PC-3 (cell line): ENCODE data around the gene FZD10.

Experiments
- EZH2 ChIP-seq: fragments of 300-600 bp; sonication (generic); IDR thresholded peaks from one replicate; pipeline ENCODE4 v1.6.1; 2017; ENCODE audit warnings: antibody characterized with exemption, mild to moderate bottlenecking, low read length; ENCODE audit not compliant: unreplicated experiment
- EZH2phosphoT487 ChIP-seq: fragments of 300-600 bp; sonication (generic); IDR thresholded peaks from 2 replicates; pipeline ENCODE4 v1.6.1; 2018; ENCODE audit warnings: mild to moderate bottlenecking, antibody characterized with exemption, low read length, borderline replicate concordance
- TF ChIP-seq, protein P1 (sequence below): fragments of 300-600 bp; sonication (generic); conservative IDR thresholded peaks from 2 replicates; pipeline ENCODE4 v1.5.1; 2017; ENCODE audit warnings: antibody characterized with exemption, low read depth, mild to moderate bottlenecking, low read length

DNA sequence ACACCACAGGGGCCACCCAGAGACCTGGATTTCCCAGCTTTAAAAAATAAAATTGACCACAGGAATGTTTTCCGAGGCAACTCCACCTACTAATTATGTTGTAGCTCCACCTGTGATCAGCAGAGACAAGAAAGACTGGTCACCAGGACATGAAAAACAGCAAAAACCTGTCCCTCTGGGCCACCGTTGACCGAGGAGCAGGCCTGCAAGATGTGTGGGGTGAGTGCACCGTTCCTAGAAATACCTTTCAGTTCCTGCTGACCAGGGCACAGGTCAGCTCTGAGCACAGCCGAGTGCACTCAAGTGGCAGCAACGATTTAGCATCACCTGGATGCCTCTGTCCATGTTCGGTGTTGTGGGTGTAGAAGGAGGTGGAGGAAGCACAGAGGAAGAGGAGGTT, 16.9 kb downstream of the FZD10 start:
- TF ChIP-seq, protein P1, sequence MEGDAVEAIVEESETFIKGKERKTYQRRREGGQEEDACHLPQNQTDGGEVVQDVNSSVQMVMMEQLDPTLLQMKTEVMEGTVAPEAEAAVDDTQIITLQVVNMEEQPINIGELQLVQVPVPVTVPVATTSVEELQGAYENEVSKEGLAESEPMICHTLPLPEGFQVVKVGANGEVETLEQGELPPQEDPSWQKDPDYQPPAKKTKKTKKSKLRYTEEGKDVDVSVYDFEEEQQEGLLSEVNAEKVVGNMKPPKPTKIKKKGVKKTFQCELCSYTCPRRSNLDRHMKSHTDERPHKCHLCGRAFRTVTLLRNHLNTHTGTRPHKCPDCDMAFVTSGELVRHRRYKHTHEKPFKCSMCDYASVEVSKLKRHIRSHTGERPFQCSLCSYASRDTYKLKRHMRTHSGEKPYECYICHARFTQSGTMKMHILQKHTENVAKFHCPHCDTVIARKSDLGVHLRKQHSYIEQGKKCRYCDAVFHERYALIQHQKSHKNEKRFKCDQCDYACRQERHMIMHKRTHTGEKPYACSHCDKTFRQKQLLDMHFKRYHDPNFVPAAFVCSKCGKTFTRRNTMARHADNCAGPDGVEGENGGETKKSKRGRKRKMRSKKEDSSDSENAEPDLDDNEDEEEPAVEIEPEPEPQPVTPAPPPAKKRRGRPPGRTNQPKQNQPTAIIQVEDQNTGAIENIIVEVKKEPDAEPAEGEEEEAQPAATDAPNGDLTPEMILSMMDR, result no peak
- no peak for TF ChIP-seq EZH2phosphoT487
- TF ChIP-seq EZH2, result no peak
